Hepatocyte (in vitro differentiated cells): ENCODE results near the gene PARP8. TPM values are rescaled to one million over a fixed set of nuclear protein-coding genes. Genes with fewer than 3 reads are reported as not detected.

ENCODE experiments used
- DNase-seq: peaks from one replicate; pipeline ENCODE4 v3.0.0-alpha.2; 2016; ENCODE audit warnings: low spot score
- H2AFZ ChIP-seq: fragments of 200-600 bp; sonication (generic); 2 replicates; pipeline ENCODE4 v1.6.0; 2016; ENCODE audit warnings: antibody characterized with exemption, mild to moderate bottlenecking
- H3K27ac ChIP-seq: fragments of 200-600 bp; sonication (generic); 2 replicates; pipeline ENCODE4 v1.5.1; 2016; ENCODE audit warnings: mild to moderate bottlenecking
- H3K27me3 ChIP-seq: fragments of 200-600 bp; sonication (generic); 2 replicates; pipeline ENCODE4 v1.6.1; 2016
- H3K36me3 ChIP-seq: fragments of 200-600 bp; sonication (generic); replicated peaks from 2 replicates; pipeline ENCODE4 v1.5.1; 2016; ENCODE audit warnings: low read depth; ENCODE audit not compliant: insufficient read depth
- H3K4me1 ChIP-seq: fragments of 200-600 bp; sonication (generic); 2 replicates; pipeline ENCODE4 v1.5.1; 2016; ENCODE audit warnings: mild to moderate bottlenecking, moderate library complexity; ENCODE audit not compliant: insufficient read depth
- H3K4me2 ChIP-seq: fragments of 200-600 bp; sonication (generic); 2 replicates; pipeline ENCODE4 v1.6.0; 2016
- H3K4me3 ChIP-seq: fragments of 200-600 bp; sonication (generic); 2 replicates; pipeline ENCODE4 v1.5.1; 2016; ENCODE audit warnings: mild to moderate bottlenecking
- H3K79me2 ChIP-seq: fragments of 200-600 bp; sonication (generic); 2 replicates; pipeline ENCODE4 v1.6.0; 2017; ENCODE audit warnings: mild to moderate bottlenecking
- H3K9me2 ChIP-seq: fragments of 200-600 bp; sonication (generic); replicated peaks from 2 replicates; pipeline ENCODE4 v1.6.0; 2017; ENCODE audit warnings: mild to moderate bottlenecking; ENCODE audit not compliant: insufficient read depth
- H3K9me3 ChIP-seq: fragments of 200-600 bp; sonication (generic); 2 replicates; pipeline ENCODE4 v1.5.1; 2016; ENCODE audit warnings: low read depth, mild to moderate bottlenecking
- H4K20me1 ChIP-seq: fragments of 200-600 bp; sonication (generic); 2 replicates; pipeline ENCODE4 v1.6.0; 2016; ENCODE audit warnings: mild to moderate bottlenecking; ENCODE audit not compliant: insufficient read depth, poor library complexity, severe bottlenecking
- EZH2 ChIP-seq: fragments of 200-600 bp; sonication (generic); IDR thresholded peaks from 2 replicates; pipeline ENCODE4 v1.6.1; 2016; ENCODE audit warnings: antibody characterized with exemption, mild to moderate bottlenecking, borderline replicate concordance
- EZH2phosphoT487 ChIP-seq: fragments of 200-600 bp; sonication (generic); IDR thresholded peaks from one replicate; pipeline ENCODE4 v1.6.1; 2018; ENCODE audit warnings: antibody characterized with exemption, mild to moderate bottlenecking, low read depth, moderate library complexity; ENCODE audit not compliant: unreplicated experiment, severe bottlenecking
- WGBS: methylation state at CpG from one replicate; pipeline ENCODE4 v1.1.6; 2016; ENCODE audit warnings: low lambda C conversion rate; ENCODE audit errors: missing lambda C conversion rate; 5-methylcytosine and 5-hydroxymethylcytosine counted together
- polyA plus RNA-seq: library from polyadenylated mRNA; unstranded; fragments of >200 nt; fragmentation: Nextera tagmentation; extraction: Ambion mirVana; gene quantifications from 2 replicates; pipeline ENCODE4 v1.2.1, GENCODE V29; 2016
- total RNA-seq: library from RNA; depleted of rRNA; stranded (reverse); fragments of >200 nt; gene quantifications from 2 replicates; pipeline ENCODE4 v1.2.3, GENCODE V29; 2014
- TF ChIP-seq, protein P1 (sequence below): fragments of 200-600 bp; sonication (generic); IDR thresholded peaks from 2 replicates; pipeline ENCODE4 v1.5.1; 2016; ENCODE audit warnings: antibody characterized with exemption, mild to moderate bottlenecking; ENCODE audit not compliant: poor library complexity

The PARP8 gene
- total and polyA plus RNA-seq, 2 experiments from 2014 or later = 11.9 to 18.0 TPM

- WGBS = 87% methylated on average over 9 of the region's 9 CpGs
- Histone ChIP-seq H3K79me2 (peaks cover 42% of the 10 kb centered on the region), H3K9me3 (no peaks in the 10 kb centered on the region)
Observed at GRCh38 chr5:50702615-50703366, 36.4 kb downstream of the PARP8 start.

DNA sequence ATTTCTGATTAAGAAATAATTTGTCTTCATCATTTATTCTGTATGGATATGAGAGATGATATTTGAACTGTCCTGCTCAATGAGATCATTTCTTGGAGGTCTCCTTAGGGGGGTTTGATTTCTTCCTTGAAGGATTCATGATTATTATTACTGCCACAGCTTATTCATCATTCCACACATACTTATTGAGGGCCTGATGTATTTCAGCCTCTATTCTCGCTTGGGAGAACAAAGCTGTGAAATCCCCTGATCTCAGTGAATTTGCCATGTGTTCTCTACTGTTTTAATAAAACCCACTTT, 36.9 kb downstream of the PARP8 start:
- Histone ChIP-seq H3K9me3 (no peaks in the 10 kb centered on the region), H3K9me2 (no peaks in the 10 kb centered on the region), H3K4me1 (no peaks in the 10 kb centered on the region), H3K36me3 (no peaks in the 10 kb centered on the region), H3K4me2 (no peak overlapping the region), H3K27ac (no peak overlapping the region), H4K20me1 (no peaks in the 10 kb centered on the region), H3K79me2 (peaks cover 42% of the 10 kb centered on the region), H2AFZ (no peak overlapping the region), H3K27me3 (no peaks in the 10 kb centered on the region), H3K4me3 (no peak overlapping the region)
- 96% methylated on average over 1 of the region's 1 CpG for WGBS
- TF ChIP-seq, protein P1, sequence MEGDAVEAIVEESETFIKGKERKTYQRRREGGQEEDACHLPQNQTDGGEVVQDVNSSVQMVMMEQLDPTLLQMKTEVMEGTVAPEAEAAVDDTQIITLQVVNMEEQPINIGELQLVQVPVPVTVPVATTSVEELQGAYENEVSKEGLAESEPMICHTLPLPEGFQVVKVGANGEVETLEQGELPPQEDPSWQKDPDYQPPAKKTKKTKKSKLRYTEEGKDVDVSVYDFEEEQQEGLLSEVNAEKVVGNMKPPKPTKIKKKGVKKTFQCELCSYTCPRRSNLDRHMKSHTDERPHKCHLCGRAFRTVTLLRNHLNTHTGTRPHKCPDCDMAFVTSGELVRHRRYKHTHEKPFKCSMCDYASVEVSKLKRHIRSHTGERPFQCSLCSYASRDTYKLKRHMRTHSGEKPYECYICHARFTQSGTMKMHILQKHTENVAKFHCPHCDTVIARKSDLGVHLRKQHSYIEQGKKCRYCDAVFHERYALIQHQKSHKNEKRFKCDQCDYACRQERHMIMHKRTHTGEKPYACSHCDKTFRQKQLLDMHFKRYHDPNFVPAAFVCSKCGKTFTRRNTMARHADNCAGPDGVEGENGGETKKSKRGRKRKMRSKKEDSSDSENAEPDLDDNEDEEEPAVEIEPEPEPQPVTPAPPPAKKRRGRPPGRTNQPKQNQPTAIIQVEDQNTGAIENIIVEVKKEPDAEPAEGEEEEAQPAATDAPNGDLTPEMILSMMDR = no peak
- TF ChIP-seq EZH2 (no peak), EZH2phosphoT487 (no peak)
- no peak for DNase-seq

More at GRCh38 chr5:50702615-50703366, 36.4 kb downstream of the PARP8 start:
- no peak overlapping the region for H3K4me3 ChIP-seq
- no peaks in the 10 kb centered on the region for H3K9me2 ChIP-seq
- no peak overlapping the region for H2AFZ ChIP-seq
- no peaks in the 10 kb centered on the region for H3K36me3 ChIP-seq
- DNase-seq = no peak
- TF ChIP-seq, protein P1 = no peak
- TF ChIP-seq EZH2 = no peak
- TF ChIP-seq EZH2phosphoT487 = no peak
- H3K27ac ChIP-seq = no peak overlapping the region
- H3K4me1 ChIP-seq = no peaks in the 10 kb centered on the region
- H3K4me2 ChIP-seq = no peak overlapping the region
- H3K27me3 ChIP-seq = no peaks in the 10 kb centered on the region
- no peaks in the 10 kb centered on the region for H4K20me1 ChIP-seq

DNA sequence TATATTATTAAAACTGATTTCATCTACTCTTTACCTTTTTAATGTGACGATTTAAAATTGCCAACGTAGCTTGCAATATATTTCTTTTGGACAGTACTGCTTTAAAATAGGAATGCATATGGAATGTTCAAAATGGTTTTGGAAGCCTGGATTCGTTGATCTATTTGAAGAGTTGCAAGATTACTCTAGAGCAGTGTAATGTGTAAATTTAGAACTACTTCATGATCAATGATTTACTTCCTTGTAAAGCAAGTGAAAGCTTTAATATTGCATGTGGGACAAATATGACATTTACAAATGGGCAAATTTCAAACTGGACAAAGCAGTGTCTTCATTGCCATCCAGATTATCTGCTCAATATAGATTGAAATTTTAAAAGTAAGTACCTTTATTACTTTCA, 38.3 kb downstream of the PARP8 start:
- peaks cover 42% of the 10 kb centered on the region for H3K79me2 ChIP-seq

More for the DNA sequence above, 38.3 kb downstream of the PARP8 start:
- no peaks in the 10 kb centered on the region for H3K9me3 ChIP-seq
- no peak overlapping the region for H2AFZ ChIP-seq
- H3K4me1 ChIP-seq = no peaks in the 10 kb centered on the region
- no peak overlapping the region for H3K4me2 ChIP-seq
- TF ChIP-seq EZH2 (no peak), EZH2phosphoT487 (no peak)
- TF ChIP-seq, protein P1 = no peak
- H3K27ac ChIP-seq = no peak overlapping the region
- no peak overlapping the region for H3K4me3 ChIP-seq
- H3K9me2 ChIP-seq = no peaks in the 10 kb centered on the region
- DNase-seq = no peak
- H4K20me1 ChIP-seq = no peaks in the 10 kb centered on the region
- H3K27me3 ChIP-seq = no peaks in the 10 kb centered on the region
- 92% methylated on average over 3 of the region's 3 CpGs for WGBS
- no peaks in the 10 kb centered on the region for H3K36me3 ChIP-seq
